Stimulated activated CD4-positive, alpha-beta T cell treated with anti-CD3 and anti-CD28 coated beads, Interleukin-15, amount 100 ng/mL, for 1 hour (primary cell): ENCODE measurements around the gene DNASE1L2.

Source experiments
- DNase-seq, 2 donors: peaks; one replicate each; pipeline ENCODE4 v3.0.0-alpha.2; 2020; ENCODE audit warnings: low read depth in 1 of 2, low spot score in 1 of 2

DNASE1L2 gene

GRCh38 chr16:2223221-2223941 lies 12.9 kb upstream of the DNASE1L2 start, which contains the start of gene E4F1:
E4F1 (plus strand) TSS chr16:2223591; CDS start chr16:2223614, 23 bp downstream.
- DNase-seq: peak; percentile 97 to 99

GRCh38 chr16:2223942-2224486 lies 12.2 kb upstream of the DNASE1L2 start:
- no peak for DNase-seq

GRCh38 chr16:2226245-2226793 lies 9.9 kb upstream of the DNASE1L2 start:
- no peak for DNase-seq

GRCh38 chr16:2226918-2227317 lies 9.3 kb upstream of the DNASE1L2 start:
- DNase-seq: no peak

GRCh38 chr16:2228161-2228824 lies 8.0 kb upstream of the DNASE1L2 start:
- DNase-seq: no peak

DNA sequence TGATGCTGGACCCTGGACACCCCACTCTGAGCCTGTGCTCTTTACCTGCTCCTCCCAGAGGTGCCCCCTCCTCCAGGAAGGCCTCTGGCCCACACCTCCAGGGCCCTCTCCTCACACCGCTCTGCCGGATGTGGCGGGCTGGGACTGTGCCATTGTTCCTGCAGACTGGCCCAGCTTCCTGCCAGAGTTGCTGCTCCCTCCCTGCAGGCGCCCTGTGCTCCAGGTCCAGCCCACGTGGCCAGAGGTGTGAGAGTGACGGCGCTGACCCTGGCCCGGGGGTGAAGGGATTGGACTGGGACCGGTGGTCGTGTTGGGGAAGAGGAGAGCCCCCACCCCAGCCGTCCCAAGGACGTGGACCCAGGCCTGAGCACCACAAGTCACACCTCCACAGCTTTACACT lies 7.2 kb upstream of the DNASE1L2 start:
- no peak for DNase-seq

- no peak for DNase-seq
Measured at GRCh38 chr16:2229632-2230250, 6.5 kb upstream of the DNASE1L2 start.

DNA sequence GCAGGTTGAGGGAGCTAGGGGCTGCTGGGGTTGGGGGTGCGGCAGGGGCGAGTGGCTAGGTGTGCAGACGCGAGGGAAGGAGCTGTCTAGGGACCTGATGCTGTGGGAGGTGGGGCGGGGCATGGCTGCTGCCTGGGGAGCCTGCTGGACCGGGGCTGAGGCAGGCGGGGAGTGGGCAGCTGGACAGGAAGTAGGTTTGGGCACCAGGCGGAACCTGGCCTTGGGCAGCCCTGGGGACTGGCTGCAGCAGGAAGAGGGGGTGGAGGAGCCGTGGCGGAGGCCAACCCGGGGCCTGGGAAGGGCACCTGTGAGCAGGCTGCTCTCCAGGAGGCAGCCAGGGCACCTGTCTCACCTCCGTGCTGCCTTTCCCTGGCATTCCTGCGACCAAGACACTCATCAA lies 5.9 kb upstream of the DNASE1L2 start:
- no peak for DNase-seq

- no peak for DNase-seq
Measured at GRCh38 chr16:2231016-2231931, 5.0 kb upstream of the DNASE1L2 start.

GRCh38 chr16:2232094-2232990 lies 3.9 kb upstream of the DNASE1L2 start:
- DNase-seq: no peak

DNA sequence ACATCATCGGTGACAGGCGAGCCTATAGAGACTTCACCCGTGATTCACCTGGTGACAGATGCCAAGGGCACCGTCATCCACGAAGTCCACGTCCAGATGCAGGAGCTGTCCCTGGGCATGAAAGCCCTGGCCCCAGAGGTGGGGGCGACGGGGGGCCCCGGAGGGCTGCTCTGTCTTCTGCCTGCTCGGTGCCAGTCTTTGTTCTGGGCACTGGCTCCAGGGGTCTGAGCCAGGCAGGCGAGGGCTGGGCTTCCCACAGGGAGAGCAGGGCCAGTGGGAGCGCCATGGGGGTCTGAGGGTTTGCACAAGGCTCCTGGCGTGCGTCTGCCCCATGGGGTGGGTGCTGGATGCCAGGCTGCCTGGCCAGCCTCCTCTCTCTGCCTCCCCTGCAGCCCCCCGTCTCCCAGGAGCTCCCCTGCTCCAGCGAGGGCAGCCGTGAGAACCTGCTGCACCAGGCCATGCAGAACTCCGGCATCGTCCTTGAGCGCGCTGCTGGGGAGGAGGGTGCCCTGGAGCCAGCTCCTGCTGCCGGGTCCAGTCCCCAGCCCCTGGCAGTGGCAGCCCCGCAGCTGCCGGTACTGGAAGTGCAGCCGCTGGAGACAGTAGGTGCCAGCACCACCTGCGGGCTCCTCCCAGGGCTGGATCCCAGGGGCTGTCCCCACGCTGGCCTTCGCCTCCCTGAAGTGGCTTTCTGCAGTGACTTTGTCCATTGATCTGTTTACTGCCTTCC lies 3.0 kb upstream of the DNASE1L2 start:
- DNase-seq: no peak

GRCh38 chr16:2233872-2234812 lies 2.1 kb upstream of the DNASE1L2 start:
- DNase-seq: no peak

DNA sequence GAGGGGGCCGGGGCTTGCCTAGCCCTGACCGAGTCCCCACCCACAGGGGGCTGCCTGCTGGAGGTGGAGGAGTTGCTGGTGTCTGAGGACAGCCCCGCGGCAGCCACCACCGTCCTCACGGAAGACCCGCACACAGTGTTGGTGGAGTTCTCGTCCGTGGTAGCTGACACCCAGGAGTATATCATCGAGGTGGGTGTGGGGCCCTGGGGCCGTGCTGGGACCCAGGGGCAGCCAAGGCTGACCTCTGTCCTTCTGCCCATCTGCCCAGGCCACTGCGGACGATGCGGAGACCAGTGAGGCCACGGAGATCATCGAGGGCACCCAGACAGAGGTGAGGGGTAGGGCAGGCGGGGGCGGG lies 1.5 kb upstream of the DNASE1L2 start:
- no peak for DNase-seq

- no peak for DNase-seq
Measured at GRCh38 chr16:2235234-2235651, 1.0 kb upstream of the DNASE1L2 start.

DNA sequence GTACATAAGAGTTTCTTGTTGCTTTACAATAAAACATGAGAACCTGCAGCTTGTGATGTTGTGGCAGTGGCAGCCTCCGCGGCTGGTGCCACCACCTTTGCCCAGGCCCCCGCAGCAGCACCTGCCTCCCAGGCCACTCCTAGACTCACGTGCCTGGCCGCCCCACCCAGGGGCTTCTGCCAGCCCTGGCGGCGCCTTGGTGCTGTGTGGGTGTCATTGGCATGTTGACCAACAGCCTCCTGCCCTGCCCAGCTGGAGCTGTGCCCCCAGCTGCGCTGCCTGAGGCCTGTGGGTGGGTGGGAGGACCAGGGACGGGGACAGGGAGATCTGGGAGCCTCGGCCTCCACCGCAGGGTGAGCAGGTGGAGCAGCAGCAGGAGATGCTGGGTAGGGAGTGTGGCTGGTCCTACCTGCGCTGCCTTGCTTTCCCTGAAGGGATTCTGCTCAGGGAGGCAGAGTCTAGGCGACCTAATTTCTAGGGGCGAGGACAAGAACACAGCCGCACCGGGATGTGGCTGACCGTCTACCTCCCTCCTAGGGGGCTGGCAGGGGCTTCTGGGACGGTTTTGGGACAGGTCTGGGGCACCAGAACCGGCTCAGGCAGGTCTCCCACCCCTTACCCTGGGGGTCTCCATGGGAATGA lies 428 bp upstream of the DNASE1L2 start:
- no peak for DNase-seq

DNA sequence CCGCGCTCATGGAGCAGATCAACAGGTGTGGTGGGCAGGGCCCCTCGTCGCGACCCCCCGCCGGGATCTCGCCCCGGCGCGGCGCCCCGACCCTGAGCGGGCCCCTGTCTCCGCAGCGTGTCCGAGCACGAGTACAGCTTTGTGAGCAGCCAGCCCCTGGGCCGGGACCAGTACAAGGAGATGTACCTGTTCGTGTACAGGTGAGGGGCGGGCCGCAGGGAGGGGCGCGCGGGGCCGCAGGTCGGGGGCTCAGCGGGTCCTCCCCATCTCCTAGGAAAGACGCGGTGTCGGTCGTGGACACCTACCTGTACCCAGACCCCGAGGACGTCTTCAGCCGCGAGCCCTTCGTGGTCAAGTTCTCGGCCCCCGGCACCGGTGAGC lies 848 bp downstream of the DNASE1L2 start:
- DNase-seq: no peak

GRCh38 chr16:2237493-2238149 lies 1.4 kb downstream of the DNASE1L2 start:
- no peak for DNase-seq
